Vagina (tissue), 2 donors: ENCODE results near the gene ABCG1.

Experiments used
- CTCF ChIP-seq, 3 experiments: fragments of 450-650 bp in 2 of 3; fragments of 200-600 bp in 1 of 3; sonication (generic) in 1 of 3; IDR thresholded peaks; one replicate each; pipeline ENCODE4 v1.5.1; 2017 to 2019; ENCODE audit warnings: antibody characterized with exemption in 3 of 3, mild to moderate bottlenecking in 2 of 3, moderate library complexity in 2 of 3
- POLR2A ChIP-seq, 2 donors: fragments of 450-650 bp; IDR thresholded peaks; one replicate each; pipeline ENCODE4 v1.6.1; 2017; ENCODE audit warnings: antibody characterized with exemption in 2 of 2, mild to moderate bottlenecking in 2 of 2, moderate library complexity in 2 of 2
- POLR2AphosphoS5 ChIP-seq, 2 donors: sonication (generic); formaldehyde crosslinking; IDR thresholded peaks; one replicate each; pipeline ENCODE4 v1.9.0; 2017; ENCODE audit warnings: antibody characterized with exemption in 2 of 2, mild to moderate bottlenecking in 2 of 2, low read depth in 1 of 2; ENCODE audit not compliant: insufficient read depth in 1 of 2

- no peak for TF ChIP-seq CTCF (IDR thresholded peaks at IDR 0.05)
- TF ChIP-seq POLR2AphosphoS5 (IDR thresholded peaks at IDR 0.05; ENCODE audit: insufficient read depth in 1 of 2, low read depth in 1 of 2): no peak
- TF ChIP-seq POLR2A (IDR thresholded peaks at IDR 0.05): no peak
Measured at GRCh38 chr21:42257091-42257765, 38.3 kb downstream of the ABCG1 start.
